ENCODE measurements around the gene MAP1S. TPM values are rescaled to one million over a fixed set of nuclear protein-coding genes. Genes with fewer than 3 reads are reported as not detected.

Gene MAP1S
- total and polyA plus RNA-seq, 2 of the 13 experiments (the other 11 are each of a cell fraction or from before 2014, with no cell fraction given) = 3.8 to 7.3 TPM

DNA sequence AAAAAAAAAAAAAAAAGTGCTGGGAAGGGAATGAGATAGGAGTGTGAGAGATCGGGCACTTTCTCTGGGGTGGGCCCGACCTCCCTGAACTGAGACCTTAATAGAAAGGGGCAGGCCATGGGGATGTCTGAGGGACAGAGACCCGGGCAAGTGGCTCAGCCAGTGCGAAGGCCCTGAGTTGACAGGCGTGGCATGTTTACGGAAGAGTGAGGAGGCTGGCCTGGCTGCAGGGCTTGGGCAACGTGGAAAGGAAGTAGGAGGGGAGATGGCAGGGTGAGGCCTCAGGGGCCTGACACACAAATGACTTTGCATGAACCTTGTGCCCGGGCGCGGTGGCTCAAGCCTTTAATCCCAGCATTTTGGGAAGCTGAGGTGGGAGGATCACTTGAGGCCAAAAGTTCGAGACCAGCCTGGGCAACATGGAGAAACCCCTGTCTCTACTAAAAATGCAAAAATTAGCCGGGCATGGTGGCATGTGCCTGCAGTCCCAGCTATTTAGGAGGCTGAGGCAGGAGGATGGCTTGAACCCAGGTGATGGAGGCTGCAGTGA is 45.9 kb downstream of the MAP1S start (continued):
- TF ChIP-seq, protein P1, sequence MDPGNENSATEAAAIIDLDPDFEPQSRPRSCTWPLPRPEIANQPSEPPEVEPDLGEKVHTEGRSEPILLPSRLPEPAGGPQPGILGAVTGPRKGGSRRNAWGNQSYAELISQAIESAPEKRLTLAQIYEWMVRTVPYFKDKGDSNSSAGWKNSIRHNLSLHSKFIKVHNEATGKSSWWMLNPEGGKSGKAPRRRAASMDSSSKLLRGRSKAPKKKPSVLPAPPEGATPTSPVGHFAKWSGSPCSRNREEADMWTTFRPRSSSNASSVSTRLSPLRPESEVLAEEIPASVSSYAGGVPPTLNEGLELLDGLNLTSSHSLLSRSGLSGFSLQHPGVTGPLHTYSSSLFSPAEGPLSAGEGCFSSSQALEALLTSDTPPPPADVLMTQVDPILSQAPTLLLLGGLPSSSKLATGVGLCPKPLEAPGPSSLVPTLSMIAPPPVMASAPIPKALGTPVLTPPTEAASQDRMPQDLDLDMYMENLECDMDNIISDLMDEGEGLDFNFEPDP (CRISPR knock-in tag; conservative IDR thresholded peaks at IDR 0.05) = no peak
- TF ChIP-seq, protein P2, sequence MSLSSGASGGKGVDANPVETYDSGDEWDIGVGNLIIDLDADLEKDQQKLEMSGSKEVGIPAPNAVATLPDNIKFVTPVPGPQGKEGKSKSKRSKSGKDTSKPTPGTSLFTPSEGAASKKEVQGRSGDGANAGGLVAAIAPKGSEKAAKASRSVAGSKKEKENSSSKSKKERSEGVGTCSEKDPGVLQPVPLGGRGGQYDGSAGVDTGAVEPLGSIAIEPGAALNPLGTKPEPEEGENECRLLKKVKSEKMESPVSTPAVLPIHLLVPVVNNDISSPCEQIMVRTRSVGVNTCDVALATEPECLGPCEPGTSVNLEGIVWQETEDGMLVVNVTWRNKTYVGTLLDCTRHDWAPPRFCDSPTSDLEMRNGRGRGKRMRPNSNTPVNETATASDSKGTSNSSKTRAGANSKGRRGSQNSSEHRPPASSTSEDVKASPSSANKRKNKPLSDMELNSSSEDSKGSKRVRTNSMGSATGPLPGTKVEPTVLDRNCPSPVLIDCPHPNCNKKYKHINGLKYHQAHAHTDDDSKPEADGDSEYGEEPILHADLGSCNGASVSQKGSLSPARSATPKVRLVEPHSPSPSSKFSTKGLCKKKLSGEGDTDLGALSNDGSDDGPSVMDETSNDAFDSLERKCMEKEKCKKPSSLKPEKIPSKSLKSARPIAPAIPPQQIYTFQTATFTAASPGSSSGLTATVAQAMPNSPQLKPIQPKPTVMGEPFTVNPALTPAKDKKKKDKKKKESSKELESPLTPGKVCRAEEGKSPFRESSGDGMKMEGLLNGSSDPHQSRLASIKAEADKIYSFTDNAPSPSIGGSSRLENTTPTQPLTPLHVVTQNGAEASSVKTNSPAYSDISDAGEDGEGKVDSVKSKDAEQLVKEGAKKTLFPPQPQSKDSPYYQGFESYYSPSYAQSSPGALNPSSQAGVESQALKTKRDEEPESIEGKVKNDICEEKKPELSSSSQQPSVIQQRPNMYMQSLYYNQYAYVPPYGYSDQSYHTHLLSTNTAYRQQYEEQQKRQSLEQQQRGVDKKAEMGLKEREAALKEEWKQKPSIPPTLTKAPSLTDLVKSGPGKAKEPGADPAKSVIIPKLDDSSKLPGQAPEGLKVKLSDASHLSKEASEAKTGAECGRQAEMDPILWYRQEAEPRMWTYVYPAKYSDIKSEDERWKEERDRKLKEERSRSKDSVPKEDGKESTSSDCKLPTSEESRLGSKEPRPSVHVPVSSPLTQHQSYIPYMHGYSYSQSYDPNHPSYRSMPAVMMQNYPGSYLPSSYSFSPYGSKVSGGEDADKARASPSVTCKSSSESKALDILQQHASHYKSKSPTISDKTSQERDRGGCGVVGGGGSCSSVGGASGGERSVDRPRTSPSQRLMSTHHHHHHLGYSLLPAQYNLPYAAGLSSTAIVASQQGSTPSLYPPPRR (CRISPR knock-in tag; IDR thresholded peaks at IDR 0.05; ENCODE audit: borderline replicate concordance) = peak; percentile 40; the same call in 1 of the 2 replicates
- TF ChIP-seq ARNTL (CRISPR knock-in tag; IDR thresholded peaks at IDR 0.05) (peak; percentile 63; the same call in 1 of the 2 replicates), NR2F1 (CRISPR knock-in tag; IDR thresholded peaks at IDR 0.05) (0 out of 4 replicates have a peak, but pooled peaks of 1 of the 2 experiments have one; percentile 7), MXI1 (IDR thresholded peaks at IDR 0.05; ENCODE audit: borderline replicate concordance, low read depth, low read length) (peak; percentile 87; the same call in 2 of the 3 replicates), SAP130 (CRISPR knock-in tag; IDR thresholded peaks at IDR 0.05; ENCODE audit: low read depth) (peak; percentile 98), ZNF605 (CRISPR knock-in tag; IDR thresholded peaks at IDR 0.05) (peak; percentile 55; the same call in 1 of the 2 replicates)
- TF ChIP-seq, protein P3, sequence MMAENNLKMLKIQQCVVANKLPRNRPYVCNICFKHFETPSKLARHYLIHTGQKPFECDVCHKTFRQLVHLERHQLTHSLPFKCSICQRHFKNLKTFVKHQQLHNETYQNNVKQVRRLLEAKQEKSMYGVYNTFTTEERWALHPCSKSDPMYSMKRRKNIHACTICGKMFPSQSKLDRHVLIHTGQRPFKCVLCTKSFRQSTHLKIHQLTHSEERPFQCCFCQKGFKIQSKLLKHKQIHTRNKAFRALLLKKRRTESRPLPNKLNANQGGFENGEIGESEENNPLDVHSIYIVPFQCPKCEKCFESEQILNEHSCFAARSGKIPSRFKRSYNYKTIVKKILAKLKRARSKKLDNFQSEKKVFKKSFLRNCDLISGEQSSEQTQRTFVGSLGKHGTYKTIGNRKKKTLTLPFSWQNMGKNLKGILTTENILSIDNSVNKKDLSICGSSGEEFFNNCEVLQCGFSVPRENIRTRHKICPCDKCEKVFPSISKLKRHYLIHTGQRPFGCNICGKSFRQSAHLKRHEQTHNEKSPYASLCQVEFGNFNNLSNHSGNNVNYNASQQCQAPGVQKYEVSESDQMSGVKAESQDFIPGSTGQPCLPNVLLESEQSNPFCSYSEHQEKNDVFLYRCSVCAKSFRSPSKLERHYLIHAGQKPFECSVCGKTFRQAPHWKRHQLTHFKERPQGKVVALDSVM (CRISPR knock-in tag; IDR thresholded peaks at IDR 0.05) = peak; percentile 96
- TF ChIP-seq, protein P4, sequence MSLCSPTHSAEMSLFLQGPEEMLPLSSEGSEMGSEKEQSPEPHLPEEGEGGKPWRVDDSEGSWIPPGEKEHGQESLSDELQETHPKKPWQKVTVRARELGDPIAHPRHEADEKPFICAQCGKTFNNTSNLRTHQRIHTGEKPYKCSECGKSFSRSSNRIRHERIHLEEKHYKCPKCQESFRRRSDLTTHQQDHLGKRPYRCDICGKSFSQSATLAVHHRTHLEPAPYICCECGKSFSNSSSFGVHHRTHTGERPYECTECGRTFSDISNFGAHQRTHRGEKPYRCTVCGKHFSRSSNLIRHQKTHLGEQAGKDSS (CRISPR knock-in tag; IDR thresholded peaks at IDR 0.05; ENCODE audit: borderline replicate concordance, low read depth) = peak; percentile 67; the same call in 1 of the 2 replicates
- TF ChIP-seq, protein P5, sequence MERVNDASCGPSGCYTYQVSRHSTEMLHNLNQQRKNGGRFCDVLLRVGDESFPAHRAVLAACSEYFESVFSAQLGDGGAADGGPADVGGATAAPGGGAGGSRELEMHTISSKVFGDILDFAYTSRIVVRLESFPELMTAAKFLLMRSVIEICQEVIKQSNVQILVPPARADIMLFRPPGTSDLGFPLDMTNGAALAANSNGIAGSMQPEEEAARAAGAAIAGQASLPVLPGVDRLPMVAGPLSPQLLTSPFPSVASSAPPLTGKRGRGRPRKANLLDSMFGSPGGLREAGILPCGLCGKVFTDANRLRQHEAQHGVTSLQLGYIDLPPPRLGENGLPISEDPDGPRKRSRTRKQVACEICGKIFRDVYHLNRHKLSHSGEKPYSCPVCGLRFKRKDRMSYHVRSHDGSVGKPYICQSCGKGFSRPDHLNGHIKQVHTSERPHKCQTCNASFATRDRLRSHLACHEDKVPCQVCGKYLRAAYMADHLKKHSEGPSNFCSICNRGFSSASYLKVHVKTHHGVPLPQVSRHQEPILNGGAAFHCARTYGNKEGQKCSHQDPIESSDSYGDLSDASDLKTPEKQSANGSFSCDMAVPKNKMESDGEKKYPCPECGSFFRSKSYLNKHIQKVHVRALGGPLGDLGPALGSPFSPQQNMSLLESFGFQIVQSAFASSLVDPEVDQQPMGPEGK (CRISPR knock-in tag; IDR thresholded peaks at IDR 0.05) = peak; percentile 63
- TF ChIP-seq, protein P6, sequence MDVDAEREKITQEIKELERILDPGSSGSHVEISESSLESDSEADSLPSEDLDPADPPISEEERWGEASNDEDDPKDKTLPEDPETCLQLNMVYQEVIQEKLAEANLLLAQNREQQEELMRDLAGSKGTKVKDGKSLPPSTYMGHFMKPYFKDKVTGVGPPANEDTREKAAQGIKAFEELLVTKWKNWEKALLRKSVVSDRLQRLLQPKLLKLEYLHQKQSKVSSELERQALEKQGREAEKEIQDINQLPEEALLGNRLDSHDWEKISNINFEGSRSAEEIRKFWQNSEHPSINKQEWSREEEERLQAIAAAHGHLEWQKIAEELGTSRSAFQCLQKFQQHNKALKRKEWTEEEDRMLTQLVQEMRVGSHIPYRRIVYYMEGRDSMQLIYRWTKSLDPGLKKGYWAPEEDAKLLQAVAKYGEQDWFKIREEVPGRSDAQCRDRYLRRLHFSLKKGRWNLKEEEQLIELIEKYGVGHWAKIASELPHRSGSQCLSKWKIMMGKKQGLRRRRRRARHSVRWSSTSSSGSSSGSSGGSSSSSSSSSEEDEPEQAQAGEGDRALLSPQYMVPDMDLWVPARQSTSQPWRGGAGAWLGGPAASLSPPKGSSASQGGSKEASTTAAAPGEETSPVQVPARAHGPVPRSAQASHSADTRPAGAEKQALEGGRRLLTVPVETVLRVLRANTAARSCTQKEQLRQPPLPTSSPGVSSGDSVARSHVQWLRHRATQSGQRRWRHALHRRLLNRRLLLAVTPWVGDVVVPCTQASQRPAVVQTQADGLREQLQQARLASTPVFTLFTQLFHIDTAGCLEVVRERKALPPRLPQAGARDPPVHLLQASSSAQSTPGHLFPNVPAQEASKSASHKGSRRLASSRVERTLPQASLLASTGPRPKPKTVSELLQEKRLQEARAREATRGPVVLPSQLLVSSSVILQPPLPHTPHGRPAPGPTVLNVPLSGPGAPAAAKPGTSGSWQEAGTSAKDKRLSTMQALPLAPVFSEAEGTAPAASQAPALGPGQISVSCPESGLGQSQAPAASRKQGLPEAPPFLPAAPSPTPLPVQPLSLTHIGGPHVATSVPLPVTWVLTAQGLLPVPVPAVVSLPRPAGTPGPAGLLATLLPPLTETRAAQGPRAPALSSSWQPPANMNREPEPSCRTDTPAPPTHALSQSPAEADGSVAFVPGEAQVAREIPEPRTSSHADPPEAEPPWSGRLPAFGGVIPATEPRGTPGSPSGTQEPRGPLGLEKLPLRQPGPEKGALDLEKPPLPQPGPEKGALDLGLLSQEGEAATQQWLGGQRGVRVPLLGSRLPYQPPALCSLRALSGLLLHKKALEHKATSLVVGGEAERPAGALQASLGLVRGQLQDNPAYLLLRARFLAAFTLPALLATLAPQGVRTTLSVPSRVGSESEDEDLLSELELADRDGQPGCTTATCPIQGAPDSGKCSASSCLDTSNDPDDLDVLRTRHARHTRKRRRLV (CRISPR knock-in tag; IDR thresholded peaks at IDR 0.05) = no peak
